ENCODE data around the gene ZNF276.
"Not testable (repeated sequence)": the region's sequence is repeated elsewhere in the genome, so short reads cannot be mapped to it uniquely, and the experiment has no call there.

The ZNF276 gene

GRCh38 chr16:89693289-89693731 is 28.0 kb upstream of the ZNF276 start:
- Mint-ChIP-seq H3K9me3 (no peaks in the 10 kb centered on the region), H3K36me3 (peaks cover 39% of the 10 kb centered on the region), H3K27ac (no peak overlapping the region), H3K27me3 (no peaks in the 10 kb centered on the region), H3K4me3 (no peak overlapping the region), H3K4me1 (peaks cover 29% of the 10 kb centered on the region)
- ATAC-seq: no peak

DNA sequence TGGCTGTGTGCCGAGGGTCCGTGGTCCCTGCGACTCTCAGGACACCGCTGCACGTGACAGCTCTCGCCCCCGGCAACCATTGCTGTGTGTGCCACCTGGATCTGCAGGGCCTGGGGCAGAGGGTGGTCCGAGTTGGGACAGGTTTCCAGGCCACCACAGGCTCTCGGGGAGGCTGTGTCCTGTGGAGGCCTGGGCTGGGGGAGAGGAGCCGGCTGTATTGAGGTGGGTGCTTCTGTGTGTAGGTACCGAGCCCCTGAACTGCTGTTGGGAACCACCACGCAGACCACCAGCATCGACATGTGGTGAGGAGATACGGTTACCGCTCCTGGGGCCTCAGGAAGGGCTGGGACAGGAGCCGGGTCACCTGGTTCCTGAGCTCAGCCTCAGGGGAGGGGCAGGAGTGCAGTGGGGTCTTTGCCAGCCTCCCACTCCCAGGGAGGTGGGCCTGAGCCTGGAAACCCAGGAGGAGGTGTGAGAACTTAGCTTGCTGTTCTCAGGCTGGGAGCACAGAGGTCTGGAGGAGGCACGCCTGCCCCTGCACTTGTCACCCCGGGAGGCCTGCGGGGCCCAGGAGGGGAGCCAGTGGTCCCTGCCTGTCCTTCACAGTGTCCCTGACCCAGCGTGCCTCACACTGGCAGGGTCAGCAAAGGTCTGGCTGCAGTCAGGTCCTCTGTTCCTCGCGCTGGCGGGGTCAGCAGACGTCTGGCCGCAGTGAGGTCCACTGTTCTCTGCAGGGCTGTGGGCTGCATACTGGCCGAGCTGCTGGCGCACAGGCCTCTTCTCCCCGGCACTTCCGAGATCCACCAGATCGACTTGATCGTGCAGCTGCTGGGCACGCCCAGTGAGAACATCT is 27.2 kb upstream of the ZNF276 start:
- Mint-ChIP-seq H3K9me3 (no peaks in the 10 kb centered on the region), H3K4me3 (no peak overlapping the region), H3K36me3 (peaks cover 39% of the 10 kb centered on the region), H3K4me1 (peaks cover 33% of the 10 kb centered on the region), H3K27me3 (no peaks in the 10 kb centered on the region), H3K27ac (no peak overlapping the region)
- ATAC-seq: no peak

- H3K27ac Mint-ChIP-seq, H3K27me3 Mint-ChIP-seq, H3K9me3 Mint-ChIP-seq, H3K4me3 Mint-ChIP-seq, ATAC-seq: not testable (repeated sequence)
- Mint-ChIP-seq H3K4me1 (peaks cover 37% of the 10 kb centered on the region), H3K36me3 (peaks cover 39% of the 10 kb centered on the region)
These were observed 26.6 kb upstream of the ZNF276 start for GRCh38 chr16:89694784-89695085.

GRCh38 chr16:89695086-89695874 is 26.1 kb upstream of the ZNF276 start:
- no peaks in the 10 kb centered on the region for H3K9me3 Mint-ChIP-seq
- no peak overlapping the region for H3K27ac Mint-ChIP-seq
- ATAC-seq: no peak
- peaks cover 35% of the 10 kb centered on the region for H3K36me3 Mint-ChIP-seq
- peaks cover 41% of the 10 kb centered on the region for H3K4me1 Mint-ChIP-seq
- no peak overlapping the region for H3K4me3 Mint-ChIP-seq
- no peaks in the 10 kb centered on the region for H3K27me3 Mint-ChIP-seq

DNA sequence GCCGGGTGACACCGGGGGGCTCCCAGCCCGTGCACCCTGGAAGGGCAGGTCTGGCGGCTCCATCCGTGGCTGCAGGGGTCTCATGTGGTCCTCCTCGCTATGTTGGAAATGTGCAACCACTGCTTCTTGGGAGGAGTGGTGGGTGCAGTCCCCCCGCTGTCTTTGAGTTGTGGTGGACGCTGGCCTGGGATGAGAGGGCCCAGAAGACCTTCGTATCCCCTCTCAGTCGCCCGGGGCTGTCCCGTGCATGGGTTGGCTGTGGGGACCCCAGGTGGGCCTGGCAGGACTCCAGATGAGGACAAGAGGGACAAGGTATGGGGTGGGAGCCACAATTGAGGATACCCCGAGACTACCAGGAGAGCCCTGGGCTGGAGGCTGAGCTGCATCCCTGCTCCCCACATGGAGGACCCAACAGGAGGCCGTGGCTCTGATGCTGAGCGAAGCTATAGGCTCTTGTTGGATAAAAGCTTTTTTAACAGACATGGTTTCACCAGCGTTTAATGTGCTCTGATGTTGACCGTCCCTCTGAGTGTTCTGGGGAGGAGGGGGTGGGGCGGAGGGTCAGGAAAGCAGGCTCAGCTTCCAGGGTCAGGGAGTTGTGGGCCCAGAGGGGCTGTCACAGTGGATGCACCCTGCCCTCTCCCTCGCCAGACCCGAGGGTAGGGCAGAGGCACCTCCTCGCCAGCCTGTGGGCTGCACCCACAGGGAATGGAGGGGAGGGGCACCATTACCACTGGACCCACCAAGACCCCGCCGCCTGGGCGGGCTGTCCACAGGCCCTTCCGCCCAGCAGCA is 25.3 kb upstream of the ZNF276 start:
- H3K27ac Mint-ChIP-seq: no peak overlapping the region
- ATAC-seq: no peak
- H3K36me3 Mint-ChIP-seq: peaks cover 30% of the 10 kb centered on the region
- H3K27me3 Mint-ChIP-seq: no peaks in the 10 kb centered on the region
- no peak overlapping the region for H3K4me3 Mint-ChIP-seq
- H3K4me1 Mint-ChIP-seq: peaks cover 41% of the 10 kb centered on the region
- H3K9me3 Mint-ChIP-seq: no peaks in the 10 kb centered on the region

- ATAC-seq: no peak
- Mint-ChIP-seq H3K9me3 (no peaks in the 10 kb centered on the region), H3K36me3 (peaks cover 26% of the 10 kb centered on the region), H3K27ac (no peak overlapping the region), H3K4me3 (no peak overlapping the region), H3K4me1 (peaks cover 41% of the 10 kb centered on the region), H3K27me3 (no peaks in the 10 kb centered on the region)
These were observed 24.6 kb upstream of the ZNF276 start for GRCh38 chr16:89696670-89697128.

DNA sequence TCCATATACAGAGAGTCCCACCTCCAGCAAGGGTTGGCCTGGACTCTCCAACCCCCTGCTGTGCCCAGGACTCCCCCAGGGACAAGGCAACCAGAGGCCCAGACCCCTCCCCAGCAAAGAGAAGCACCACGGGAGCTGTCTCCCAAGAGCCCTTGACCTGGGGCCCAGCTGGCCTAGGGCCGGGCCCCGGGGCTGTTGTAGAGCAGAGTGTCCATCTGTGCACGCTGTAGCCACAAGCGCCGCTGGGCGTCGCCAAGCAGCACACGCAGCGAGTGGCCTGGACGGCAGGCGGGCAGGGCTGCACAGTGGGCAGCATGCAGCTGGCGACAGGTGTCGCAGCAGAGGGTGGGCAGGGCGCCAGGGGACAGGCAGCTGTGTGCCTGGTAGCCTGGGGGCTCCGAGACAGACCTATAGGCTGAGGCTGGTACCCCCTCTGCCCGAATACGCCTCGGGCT is 24.1 kb upstream of the ZNF276 start:
- Mint-ChIP-seq H3K9me3 (no peaks in the 10 kb centered on the region), H3K4me3 (no peak overlapping the region), H3K27me3 (no peaks in the 10 kb centered on the region), H3K36me3 (peaks cover 24% of the 10 kb centered on the region), H3K27ac (no peak overlapping the region), H3K4me1 (peaks cover 41% of the 10 kb centered on the region)
- no peak for ATAC-seq

DNA sequence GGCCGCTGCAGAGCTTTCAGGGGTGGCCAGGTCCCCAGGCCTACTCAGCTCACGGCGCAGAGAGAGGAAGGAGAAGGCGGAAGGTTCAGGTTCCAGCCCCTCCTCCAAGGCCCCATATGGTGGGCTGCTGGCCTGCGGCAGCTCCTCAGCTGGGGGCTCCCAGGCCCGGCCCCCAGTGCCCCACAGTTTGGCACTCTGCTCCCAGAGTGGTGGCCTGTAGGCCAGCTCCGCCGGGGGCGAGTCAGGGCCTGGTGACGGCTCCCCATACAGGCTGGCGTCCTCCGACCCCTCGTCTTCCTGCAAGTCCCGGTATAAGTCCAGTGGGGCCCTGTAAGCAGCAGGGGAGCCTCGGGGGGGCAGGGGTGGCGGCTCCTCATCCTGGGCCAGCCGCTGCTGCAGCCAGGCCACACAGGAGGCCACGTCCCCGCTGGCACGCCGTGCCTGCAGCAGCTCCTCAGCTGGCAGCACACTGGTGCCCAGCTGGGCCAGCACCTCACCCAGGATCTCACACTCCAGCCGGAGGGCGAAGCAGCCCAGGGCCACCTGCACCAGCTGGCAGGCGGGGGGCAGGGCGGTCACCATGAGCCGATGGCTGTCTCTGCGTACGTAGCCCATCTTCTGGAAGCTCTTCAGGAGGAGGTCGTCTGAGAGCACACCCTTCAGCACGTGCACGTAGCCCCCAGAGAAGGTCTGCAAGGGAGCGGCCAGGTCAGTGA is 23.6 kb upstream of the ZNF276 start:
- H3K4me3 Mint-ChIP-seq: no peak overlapping the region

GRCh38 chr16:89698717-89699116 is 22.6 kb upstream of the ZNF276 start:
- ATAC-seq, H3K27ac Mint-ChIP-seq, H3K27me3 Mint-ChIP-seq, H3K9me3 Mint-ChIP-seq, H3K4me3 Mint-ChIP-seq: not testable (repeated sequence)
- H3K36me3 Mint-ChIP-seq: peaks cover 17% of the 10 kb centered on the region
- H3K4me1 Mint-ChIP-seq: peaks cover 42% of the 10 kb centered on the region

More for the DNA sequence above, 23.6 kb upstream of the ZNF276 start:
- H3K36me3 Mint-ChIP-seq: peaks cover 24% of the 10 kb centered on the region
- no peak overlapping the region for H3K27ac Mint-ChIP-seq
- no peaks in the 10 kb centered on the region for H3K27me3 Mint-ChIP-seq
- peaks cover 47% of the 10 kb centered on the region for H3K4me1 Mint-ChIP-seq
- H3K9me3 Mint-ChIP-seq: no peaks in the 10 kb centered on the region
- no peak for ATAC-seq

DNA sequence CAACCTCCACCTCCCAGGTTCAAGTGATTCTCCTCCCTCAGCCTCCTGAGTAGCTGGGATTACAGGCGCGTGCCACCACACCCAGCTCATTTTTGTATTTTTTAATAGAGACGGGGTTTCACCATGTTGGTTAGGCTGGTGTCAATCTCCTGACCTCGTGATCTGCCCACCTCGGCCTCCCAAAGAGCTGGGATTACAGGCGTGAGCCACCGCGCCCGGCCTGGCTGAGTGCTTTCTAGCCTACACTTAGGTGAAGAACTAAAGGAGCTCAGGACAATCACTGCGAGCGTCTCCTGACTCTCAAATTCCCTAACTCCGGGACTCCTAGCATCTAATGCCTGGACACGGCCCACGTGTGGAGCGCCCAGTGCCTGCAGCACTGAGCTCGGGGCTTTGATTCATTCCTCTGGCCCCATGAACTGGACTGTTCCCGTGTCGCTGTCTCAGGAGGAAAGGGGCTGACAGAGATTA is 21.7 kb upstream of the ZNF276 start:
- Mint-ChIP-seq H3K36me3 (peaks cover 14% of the 10 kb centered on the region), H3K4me1 (peaks cover 38% of the 10 kb centered on the region), H3K4me3 (peak overlapping the region; percentile 86), H3K27ac (peak overlapping the region; percentile 56)
- H3K9me3 Mint-ChIP-seq, ATAC-seq, H3K27me3 Mint-ChIP-seq: not testable (repeated sequence)

DNA sequence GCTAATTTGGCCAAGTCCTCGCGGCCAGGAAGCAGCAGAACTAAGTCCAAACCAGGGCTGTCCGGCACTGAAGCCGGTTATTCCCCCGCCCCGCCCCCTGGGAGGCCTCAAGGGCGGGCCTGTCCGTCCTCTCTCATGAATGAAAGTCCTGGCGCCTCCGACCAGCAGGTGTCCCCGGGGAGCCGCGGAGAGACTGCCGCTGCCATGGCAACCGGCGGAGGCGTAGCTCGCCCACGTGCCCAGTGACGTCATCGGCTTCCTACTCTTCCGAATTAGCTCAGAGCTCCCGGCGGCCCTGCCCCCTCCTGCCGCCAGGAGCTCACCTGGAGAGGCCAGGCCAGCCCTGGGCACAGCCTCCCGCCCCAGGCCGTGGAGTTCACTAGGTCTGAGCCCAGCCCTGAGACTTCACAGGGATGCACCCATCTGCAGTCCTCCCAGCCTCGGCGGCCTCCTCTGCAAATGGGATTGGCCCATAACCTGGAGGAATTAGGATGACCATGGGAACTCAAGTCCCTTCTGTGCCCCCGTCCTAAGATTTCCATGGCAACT is 21.2 kb upstream of the ZNF276 start:
- Mint-ChIP-seq H3K4me3 (peak overlapping the region; percentile 86), H3K4me1 (peaks cover 38% of the 10 kb centered on the region), H3K27me3 (no peaks in the 10 kb centered on the region), H3K27ac (peak overlapping the region; percentile 56), H3K36me3 (peaks cover 9% of the 10 kb centered on the region), H3K9me3 (no peaks in the 10 kb centered on the region)
- ATAC-seq: peak; percentile 59

- Mint-ChIP-seq H3K27me3 (no peaks in the 10 kb centered on the region), H3K9me3 (no peaks in the 10 kb centered on the region), H3K27ac (peak overlapping the region; percentile 56), H3K4me3 (peak overlapping the region; percentile 86), H3K4me1 (peaks cover 39% of the 10 kb centered on the region), H3K36me3 (peaks cover 2% of the 10 kb centered on the region)
- peak; percentile 43 for ATAC-seq
These were observed 20.5 kb upstream of the ZNF276 start for GRCh38 chr16:89700649-89701424.

GRCh38 chr16:89701425-89702406 is 19.6 kb upstream of the ZNF276 start, which contains the start of gene SPATA2L:
Gene SPATA2L, minus strand, starts transcription at chr16:89701705. Its CDS starts 473 bp downstream, at chr16:89701232.
- peak; percentile 90 for ATAC-seq
- Mint-ChIP-seq H3K4me3 (peak within 1 kb of the TSS; percentile 86), H3K27ac (peak within 1 kb of the TSS; percentile 56), H3K36me3 (no peaks in the 10 kb centered on the region), H3K4me1 (peaks cover 36% of the 10 kb centered on the region), H3K27me3 (no peaks in the 10 kb centered on the region), H3K9me3 (no peaks in the 10 kb centered on the region)

All from stimulated activated memory B cell treated with anti-CD40 and anti-IgM and Interleukin-4, amounts not matched to agents 10 μg/mL and 1 μg/mL and 100 μg/mL, for 72 hours (primary cell).